Colon (tissue), 2 donors: ENCODE measurements around the gene GNL3L.
"Not testable (repeated sequence)": the region's sequence is repeated elsewhere in the genome, so short reads cannot be mapped to it uniquely, and the experiment has no call there.

Experiments
- FAIRE-seq: peaks from 2 replicates; lab custom pipeline; 2012; peaks lifted over from hg19 to GRCh38; lab: Jason Lieb, UNC
- donor health status: control.
- donor health status: control.

GNL3L gene

GRCh38 chrX:54529552-54530356 lies at the start of gene GNL3L:
Gene GNL3L (plus strand): TSS chrX:54530219. CDS start chrX:54532567, 2,348 bp downstream.
- no peak for FAIRE-seq

- no peak for FAIRE-seq
Measured at GRCh38 chrX:54482839-54483593, 47.0 kb upstream of the GNL3L start.

- no peak for FAIRE-seq
Measured at GRCh38 chrX:54483946-54484345, 46.1 kb upstream of the GNL3L start.

GRCh38 chrX:54484666-54485065 lies 45.4 kb upstream of the GNL3L start:
- FAIRE-seq: no peak

GRCh38 chrX:54489819-54490218 lies 40.2 kb upstream of the GNL3L start:
- not testable (repeated sequence) for FAIRE-seq

GRCh38 chrX:54492340-54492739 lies 37.7 kb upstream of the GNL3L start:
- no peak for FAIRE-seq

- FAIRE-seq: no peak
Measured at GRCh38 chrX:54494166-54494988, 35.6 kb upstream of the GNL3L start.

- FAIRE-seq: no peak
Measured at GRCh38 chrX:54494989-54495813, 34.8 kb upstream of the GNL3L start.

GRCh38 chrX:54495814-54496516 lies 34.1 kb upstream of the GNL3L start, which contains the start of gene FGD1:
Gene FGD1 (minus strand): TSS chrX:54496234. CDS start chrX:54495432, 802 bp downstream.
- no peak for FAIRE-seq

- no peak for FAIRE-seq
Measured at GRCh38 chrX:54496517-54496852, 33.5 kb upstream of the GNL3L start.

- FAIRE-seq: no peak
Measured at GRCh38 chrX:54496936-54497335, 33.1 kb upstream of the GNL3L start.

GRCh38 chrX:54509400-54509799 lies 20.6 kb upstream of the GNL3L start:
- no peak for FAIRE-seq

GRCh38 chrX:54529151-54529550 lies 868 bp upstream of the GNL3L start:
- FAIRE-seq: no peak

- no peak for FAIRE-seq
Measured at GRCh38 chrX:54530357-54530900, 410 bp downstream of the GNL3L start.

GRCh38 chrX:54534271-54534670 lies 4.3 kb downstream of the GNL3L start:
- no peak for FAIRE-seq

- FAIRE-seq: no peak
Measured at GRCh38 chrX:54540289-54540688, 10.3 kb downstream of the GNL3L start.

- not testable (repeated sequence) for FAIRE-seq
Measured at GRCh38 chrX:54542239-54542638, 12.2 kb downstream of the GNL3L start.

- no peak for FAIRE-seq
Measured at GRCh38 chrX:54550821-54551220, 20.8 kb downstream of the GNL3L start.

GRCh38 chrX:54551801-54552200 lies 21.8 kb downstream of the GNL3L start:
- no peak for FAIRE-seq

GRCh38 chrX:54555006-54555405 lies 25.0 kb downstream of the GNL3L start:
- FAIRE-seq: not testable (repeated sequence)

- FAIRE-seq: no peak
Measured at GRCh38 chrX:54560411-54560810, 30.4 kb downstream of the GNL3L start.
